Neural progenitor cell (in vitro differentiated cells): ENCODE results near the gene PDZK1IP1.

Experiments
- EZH2 ChIP-seq: fragments of 200-600 bp; sonication (generic); IDR thresholded peaks from 2 replicates; pipeline ENCODE4 v1.6.1; 2017; ENCODE audit warnings: antibody characterized with exemption, mild to moderate bottlenecking, moderate library complexity
- TF ChIP-seq, protein P1 (sequence below): fragments of 200-600 bp; sonication (generic); IDR thresholded peaks from 2 replicates; pipeline ENCODE4 v1.5.1; 2017; ENCODE audit warnings: antibody characterized with exemption, mild to moderate bottlenecking

DNA sequence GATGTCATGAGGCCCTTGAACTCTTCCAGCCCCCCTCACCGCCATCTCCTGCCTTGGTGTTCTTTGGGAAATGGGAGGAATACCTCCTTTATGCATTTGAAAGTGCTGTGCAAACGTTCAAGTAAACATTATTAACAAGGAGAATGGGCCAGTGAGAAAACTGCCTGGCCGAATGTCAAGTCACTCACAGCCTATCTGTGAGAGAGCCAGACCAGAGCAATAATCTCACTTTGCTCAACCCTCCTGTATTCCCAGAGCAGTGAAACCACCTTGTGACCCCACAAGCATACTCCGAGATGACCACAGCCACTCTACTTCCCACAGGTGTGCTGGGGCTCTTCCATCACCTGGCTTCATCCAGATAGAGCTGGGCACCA, 37.0 kb upstream of the PDZK1IP1 start:
- TF ChIP-seq, protein P1, sequence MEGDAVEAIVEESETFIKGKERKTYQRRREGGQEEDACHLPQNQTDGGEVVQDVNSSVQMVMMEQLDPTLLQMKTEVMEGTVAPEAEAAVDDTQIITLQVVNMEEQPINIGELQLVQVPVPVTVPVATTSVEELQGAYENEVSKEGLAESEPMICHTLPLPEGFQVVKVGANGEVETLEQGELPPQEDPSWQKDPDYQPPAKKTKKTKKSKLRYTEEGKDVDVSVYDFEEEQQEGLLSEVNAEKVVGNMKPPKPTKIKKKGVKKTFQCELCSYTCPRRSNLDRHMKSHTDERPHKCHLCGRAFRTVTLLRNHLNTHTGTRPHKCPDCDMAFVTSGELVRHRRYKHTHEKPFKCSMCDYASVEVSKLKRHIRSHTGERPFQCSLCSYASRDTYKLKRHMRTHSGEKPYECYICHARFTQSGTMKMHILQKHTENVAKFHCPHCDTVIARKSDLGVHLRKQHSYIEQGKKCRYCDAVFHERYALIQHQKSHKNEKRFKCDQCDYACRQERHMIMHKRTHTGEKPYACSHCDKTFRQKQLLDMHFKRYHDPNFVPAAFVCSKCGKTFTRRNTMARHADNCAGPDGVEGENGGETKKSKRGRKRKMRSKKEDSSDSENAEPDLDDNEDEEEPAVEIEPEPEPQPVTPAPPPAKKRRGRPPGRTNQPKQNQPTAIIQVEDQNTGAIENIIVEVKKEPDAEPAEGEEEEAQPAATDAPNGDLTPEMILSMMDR: no peak
- no peak for TF ChIP-seq EZH2
